ENCODE results near the gene SRGAP3.

Gene SRGAP3

DNA sequence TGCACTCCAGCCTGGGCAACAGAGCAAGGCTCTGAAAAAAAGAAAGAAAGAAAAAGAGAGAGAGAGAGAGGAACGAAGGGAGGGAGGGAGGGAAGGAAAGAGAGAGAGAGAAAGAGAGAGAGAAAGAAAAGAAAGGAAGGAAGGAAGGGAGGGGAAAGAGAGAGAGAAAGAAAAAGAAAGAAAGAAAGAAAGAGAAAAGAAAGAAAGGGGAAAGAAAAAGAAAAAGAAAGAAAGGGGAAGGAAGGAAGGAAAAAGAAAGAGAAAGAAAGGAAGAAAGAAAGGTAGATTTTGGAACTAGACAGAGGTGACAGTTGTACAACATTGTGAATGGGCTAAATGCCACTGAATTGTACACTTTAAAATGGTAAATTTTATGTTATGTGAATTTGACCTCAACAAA is 5.3 kb upstream of the SRGAP3 start:
- no peak for DNase-seq (ENCODE audit: low read depth in 3 of 3, low spot score in 1 of 3)

DNA sequence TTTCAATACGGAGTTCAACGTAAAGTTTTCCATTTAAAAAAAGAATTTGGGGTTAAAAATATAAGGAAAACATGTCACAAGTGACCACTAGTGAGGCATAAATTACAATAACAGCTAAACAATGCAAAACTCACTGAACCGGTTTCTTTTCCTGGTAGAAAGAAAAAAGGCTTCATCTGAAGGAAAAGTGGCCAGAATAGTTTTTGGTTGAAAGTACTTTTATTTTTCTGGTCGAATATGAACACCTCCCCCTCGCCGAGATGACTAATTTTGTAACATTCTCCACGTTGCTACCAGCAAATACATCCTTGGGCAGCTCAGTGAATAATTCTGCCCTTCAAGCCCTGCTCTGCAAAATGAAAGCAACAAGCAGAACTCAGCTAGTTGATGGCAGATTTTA is 3.9 kb upstream of the SRGAP3 start:
- no peak for DNase-seq (ENCODE audit: low read depth in 3 of 3, low spot score in 1 of 3)

DNA sequence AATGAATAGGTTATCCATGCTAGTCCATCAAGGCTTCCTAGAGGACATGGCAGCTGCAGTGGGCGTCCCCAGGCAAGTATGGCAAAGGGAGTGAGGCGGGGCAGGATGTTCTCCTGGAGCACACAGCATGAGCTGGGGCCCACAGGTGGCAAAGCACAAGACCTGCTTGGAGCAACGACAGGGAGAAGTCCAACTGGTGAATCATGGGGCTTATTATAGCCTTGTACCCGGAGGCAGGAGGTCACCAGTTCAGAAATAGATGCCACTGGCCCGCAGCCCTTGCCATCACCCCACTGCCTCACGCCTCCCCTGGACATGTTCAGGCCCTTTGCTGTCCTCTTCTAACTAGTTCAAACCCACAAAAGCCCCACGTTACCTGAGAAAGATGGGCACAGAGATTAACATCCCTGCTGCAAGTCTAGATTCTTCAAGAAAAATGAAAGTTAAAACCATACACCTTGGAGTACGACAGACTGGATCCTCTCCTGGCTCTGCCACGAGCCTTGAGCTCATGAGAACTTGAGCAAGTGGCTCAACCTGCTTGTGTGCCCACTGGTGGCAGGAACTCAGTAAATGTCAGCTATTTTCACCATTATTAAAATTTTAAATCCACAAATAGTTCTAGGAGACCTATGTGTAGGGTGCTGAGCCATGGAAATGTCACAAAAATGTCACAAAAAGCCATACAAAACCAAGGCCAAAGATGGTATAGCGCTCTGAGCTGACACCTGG is 1.8 kb upstream of the SRGAP3 start:
- no peak for DNase-seq (ENCODE audit: low read depth in 3 of 3, low spot score in 1 of 3)

DNA sequence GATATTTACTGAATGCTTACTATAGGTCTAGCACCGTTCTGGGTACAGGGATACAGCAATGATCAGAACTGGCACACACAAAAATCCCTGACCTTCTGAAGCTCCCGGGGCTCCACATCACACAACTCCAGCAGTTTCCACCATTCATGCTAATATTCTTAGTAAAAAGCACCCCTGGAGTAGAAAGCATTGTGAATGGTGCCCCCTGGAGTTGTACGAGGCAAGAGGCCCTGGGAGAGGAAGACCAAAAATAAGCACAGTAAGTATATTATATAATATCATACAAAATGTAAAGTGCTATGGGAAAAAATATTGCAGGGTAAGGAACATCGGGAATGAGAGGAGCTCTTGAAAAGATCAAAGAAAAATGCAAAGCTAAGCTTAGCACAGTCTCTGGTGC is 790 bp upstream of the SRGAP3 start:
- no peak for DNase-seq (ENCODE audit: low read depth in 3 of 3, low spot score in 1 of 3)

DNA sequence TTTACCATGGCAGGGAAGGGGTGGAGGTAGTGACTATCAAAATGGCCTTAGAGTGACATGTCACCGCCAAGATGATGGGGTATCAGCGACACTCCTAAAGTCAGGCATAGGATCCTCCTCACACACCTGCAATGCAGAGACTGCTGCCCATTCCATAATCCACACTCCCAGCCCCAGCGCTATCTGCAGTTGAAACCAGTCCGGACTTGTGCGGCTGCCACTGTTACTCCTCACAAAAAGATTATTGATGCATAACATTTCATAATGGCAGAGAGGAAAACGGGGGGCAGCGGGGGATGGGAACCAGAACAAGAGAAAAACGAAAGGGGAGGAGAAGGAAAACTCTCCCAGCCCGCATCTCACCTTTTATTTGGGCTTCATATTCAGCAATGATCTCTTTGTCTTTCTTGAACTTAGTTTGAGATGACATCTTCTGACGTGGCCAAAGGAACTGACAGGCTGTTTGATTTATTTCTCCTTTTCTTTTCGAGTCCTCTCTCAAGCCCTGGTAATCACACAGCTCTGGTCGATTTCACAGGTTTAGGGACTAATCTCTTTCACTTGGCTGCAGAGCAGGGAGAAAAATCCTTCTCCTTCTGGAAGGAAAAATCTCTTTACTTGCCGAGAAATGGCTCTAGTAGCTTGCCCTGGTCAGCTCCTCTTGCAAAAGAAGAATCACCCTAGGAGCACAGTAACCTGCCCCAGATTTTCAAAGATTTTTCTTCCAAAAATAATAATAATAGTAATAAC is 749 bp downstream of the SRGAP3 start:
- no peak for DNase-seq (ENCODE audit: low read depth in 3 of 3, low spot score in 1 of 3)

DNA sequence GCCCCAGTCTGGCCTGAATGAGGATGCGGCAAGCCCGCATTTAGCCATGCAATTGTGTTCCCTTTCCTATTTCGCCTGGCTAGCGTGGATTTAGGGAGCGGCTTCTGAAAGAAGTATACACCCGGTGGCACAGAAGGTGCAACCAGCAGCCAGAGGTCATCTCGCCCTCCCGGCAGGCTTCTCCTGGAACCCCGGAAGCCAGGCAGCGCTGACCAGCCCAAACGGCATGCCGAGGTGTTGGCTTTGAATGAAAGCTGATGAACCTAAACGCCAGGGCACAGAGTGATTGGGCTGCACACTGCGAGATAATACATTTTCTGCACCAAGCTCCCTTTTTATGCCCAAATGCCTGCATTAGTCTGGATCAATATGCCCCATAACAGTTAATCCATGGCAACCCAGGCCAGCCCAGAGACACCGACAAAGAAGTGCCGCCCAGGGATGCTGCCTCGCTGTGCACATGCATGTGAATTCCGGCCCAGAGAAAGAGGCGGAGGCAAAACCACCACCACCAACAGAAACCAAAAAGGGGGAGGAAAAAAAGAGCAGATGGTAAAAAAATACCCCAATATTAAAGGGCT is 1.4 kb downstream of the SRGAP3 start:
- no peak for DNase-seq (ENCODE audit: low read depth in 3 of 3, low spot score in 1 of 3)

DNA sequence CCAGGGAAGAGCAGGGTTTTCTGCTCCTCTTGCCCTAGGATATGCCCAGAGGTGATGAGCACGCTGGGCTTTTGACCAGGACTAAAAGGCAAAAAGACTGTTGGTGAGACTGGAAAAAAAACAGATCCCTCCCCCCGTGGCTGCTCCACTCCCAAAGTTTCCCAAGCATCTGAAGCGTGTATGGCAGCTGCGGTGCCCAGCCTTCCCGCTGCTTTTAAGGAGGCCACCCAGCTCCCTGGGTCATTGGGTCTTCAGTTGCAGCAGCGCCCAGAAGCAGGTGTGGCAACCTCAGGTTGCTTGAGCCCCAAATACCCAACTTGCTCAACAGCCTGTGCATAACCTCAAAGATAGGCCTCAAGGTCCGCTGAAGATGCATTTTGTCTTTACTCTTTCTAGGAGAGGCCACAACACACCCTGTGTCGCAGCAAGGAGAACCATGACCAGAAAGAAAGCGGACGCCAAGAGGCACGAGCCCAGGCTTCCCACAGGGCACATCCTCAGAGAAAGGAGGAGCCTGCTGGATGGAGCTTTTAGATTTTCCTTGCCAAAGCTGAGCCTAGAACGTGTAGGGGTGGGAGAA is 2.0 kb downstream of the SRGAP3 start:
- DNase-seq (ENCODE audit: low read depth in 3 of 3, low spot score in 1 of 3) = no peak

DNA sequence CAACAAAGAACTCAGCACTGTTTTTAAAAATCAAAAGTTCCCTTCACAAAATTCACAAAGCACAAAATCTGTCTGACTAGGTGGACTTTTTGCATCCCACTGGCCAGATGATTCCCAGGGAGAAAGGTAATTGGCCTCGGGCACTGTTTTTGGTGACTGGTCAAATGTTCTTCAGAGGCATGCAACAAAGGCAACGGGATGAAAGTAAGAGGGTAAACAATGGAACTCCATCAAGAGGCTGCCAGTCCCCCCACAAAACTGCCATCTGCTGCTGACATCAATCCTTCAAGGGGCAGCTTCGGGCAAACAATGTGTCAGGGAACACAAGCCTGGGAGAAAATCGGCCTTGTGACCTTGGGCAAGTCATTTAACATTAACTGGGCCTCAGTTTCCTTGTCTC is 3.3 kb downstream of the SRGAP3 start:
- DNase-seq (ENCODE audit: low read depth in 3 of 3, low spot score in 1 of 3) = no peak

DNA sequence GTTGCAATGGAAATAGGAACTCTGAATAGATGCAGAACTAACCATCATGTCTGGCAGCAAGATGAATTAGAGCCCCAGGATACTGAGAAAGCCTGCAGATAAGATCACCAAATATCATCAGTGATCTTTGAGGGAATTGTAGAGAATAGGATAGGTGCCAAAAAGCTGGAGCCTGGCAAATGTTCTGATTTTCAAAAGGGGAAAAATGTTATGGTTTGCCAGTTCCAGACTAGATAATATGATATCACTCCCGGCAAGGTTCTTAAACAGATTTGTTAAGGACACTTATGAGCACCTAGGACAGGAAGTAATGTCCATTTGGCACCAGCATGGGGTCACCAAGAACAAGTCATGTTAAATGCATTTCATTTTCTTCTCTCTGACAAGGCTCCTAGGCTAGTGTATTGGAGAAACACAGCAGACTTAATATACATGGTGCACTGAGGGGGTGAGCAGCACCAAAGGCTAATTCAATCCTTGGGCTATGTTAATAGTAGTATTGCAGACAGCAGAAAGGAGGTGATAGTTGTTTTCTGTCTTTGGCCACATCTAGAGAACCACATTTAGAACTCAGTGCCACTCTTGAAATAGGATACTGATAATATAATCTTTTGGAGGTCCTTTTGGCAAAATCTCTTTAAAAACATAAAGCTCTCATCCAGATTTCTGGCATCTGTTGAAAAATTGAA is 4.8 kb downstream of the SRGAP3 start:
- no peak for DNase-seq (ENCODE audit: low read depth in 3 of 3, low spot score in 1 of 3)

DNA sequence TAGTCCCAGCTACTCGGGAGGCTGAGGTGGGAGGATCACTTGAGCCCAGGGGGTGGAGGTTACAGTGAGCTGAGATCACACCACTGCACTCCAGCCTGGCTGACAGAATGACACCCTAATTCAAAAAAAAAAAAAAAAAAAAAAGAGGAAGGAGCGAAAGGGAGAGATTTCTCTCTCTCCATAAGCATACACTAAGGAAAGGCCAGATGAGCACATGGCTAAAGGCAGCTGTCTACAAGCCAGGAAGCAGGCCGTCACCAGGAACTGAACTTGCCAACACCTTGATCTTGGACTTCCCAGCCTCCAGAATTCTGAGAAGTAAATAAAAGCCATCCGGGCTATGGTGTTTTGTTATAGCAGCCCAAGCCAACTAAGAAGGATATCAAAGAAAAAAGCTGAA is 7.5 kb downstream of the SRGAP3 start:
- DNase-seq (ENCODE audit: low read depth in 3 of 3, low spot score in 1 of 3) = no peak

DNA sequence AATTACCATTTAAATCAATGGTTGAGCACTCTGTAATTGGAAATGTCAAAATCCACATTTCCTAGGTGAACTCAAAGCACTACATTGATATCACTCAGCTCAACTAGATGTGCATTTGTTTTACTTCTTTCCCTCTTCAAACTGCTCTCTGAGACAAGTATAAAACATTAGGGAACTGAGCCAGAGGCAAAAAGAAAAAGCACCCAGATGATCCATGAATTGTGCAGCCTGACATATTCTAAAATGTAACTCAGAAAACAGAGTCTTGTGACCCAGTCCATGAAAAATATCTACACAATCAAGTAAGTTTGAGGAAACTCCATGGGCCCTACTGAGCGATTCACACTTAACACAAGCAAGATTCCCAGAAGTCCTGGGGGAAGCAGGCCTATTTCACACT is 9.8 kb downstream of the SRGAP3 start:
- no peak for DNase-seq (ENCODE audit: low read depth in 3 of 3, low spot score in 1 of 3)

DNA sequence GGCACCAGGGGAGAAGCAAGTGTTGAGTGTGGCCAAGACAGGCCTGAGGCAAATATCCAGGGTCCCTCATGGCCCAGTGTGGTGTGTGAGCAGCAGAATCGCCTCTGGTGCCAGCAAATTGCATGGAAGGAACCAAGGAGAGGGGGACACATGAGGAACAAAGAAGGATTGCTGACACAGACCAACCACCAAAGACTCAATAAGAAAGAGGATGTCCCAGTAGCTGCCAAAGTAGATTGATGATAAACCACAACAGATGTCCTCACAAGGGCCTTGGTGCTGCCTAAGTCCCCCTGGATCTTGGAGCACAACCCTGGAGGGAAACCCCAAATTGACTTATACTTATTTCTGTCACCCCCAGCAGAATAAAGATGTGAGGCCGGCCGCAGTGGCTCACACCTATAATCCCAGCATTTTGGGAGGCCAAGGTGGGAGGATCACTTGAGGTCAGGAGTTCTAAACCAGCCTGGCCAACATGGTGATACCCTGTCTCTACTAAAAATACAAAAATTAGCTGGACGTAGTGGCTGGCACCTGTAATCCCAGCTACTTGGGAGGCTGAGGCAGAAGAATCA is 10.6 kb downstream of the SRGAP3 start:
- no peak for DNase-seq (ENCODE audit: low read depth in 3 of 3, low spot score in 1 of 3)

DNA sequence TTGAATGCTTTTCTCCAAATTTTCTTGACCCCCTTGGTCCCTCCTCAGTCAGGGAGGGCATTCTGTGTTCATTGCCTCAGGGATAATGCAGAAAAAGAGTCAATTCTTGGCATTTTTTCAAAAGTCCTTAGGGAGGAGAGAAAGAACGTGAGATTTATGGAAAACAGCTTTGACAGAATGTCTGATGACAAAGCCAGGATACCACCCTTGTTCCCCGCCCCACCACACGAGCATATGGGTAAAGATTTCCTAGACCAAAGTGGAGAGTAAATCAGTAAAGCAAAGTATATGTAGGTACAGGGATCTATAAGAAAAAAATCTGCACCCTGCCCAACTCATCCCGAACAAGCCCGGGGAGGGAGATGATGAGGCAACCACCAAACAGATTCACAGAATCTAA is 11.2 kb downstream of the SRGAP3 start:
- no peak for DNase-seq (ENCODE audit: low read depth in 3 of 3, low spot score in 1 of 3)

DNA sequence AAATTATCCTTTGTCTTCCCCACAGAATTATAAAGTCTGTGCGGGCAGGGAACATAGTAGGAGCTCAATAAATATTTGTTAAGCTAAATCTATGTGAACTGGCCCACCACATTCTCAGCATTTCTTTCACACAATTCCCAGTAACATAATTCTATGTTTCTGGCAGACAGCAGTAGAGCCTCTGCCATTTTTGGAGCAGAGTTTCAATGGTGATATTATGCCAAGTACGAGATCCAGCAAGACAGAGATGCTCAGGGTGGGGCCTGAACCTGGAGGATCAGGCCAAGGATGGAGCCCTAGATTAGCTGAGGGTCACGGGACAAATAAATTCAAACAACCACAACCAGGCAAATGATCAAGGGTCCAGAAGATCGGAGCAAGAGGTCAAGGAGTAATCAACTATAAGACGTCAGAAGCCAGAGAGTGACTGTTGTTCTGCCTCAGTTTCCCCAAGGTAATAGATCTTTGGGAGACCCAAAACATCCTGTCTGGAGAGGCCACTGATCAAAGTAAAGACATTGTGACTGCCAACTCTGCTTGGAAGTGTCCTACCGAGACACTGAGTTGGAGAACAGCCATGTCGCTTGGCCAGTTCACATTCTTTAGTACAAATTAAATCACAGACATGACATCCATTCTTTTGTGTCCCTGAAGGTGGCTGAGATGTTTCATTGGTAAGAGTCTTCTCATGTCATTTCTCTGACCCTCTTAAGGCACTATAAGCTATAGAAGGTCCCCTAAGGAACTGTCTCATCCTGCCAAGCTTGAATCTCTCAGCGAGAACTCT is 15.4 kb downstream of the SRGAP3 start:
- DNase-seq (ENCODE audit: low read depth in 3 of 3, low spot score in 1 of 3) = no peak

DNA sequence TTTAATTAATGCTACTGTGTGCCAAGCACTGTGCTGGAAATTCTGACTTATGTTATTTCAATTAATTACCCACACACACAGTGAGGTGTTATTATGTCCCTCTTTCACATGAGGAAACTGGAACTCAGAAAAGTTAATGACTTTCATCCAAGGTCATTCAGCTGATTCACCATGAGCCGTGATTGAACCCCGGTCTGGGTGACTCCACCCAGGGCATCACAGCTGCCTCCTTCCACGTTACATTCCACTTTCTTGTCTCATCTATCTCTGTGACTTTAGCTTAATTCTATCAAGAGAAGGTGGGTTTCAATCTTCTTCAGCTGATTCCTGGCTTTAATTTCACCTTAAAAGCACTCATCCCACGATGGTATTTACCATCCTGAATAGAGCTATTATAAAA is 16.3 kb downstream of the SRGAP3 start:
- DNase-seq (ENCODE audit: low read depth in 3 of 3, low spot score in 1 of 3) = no peak

DNA sequence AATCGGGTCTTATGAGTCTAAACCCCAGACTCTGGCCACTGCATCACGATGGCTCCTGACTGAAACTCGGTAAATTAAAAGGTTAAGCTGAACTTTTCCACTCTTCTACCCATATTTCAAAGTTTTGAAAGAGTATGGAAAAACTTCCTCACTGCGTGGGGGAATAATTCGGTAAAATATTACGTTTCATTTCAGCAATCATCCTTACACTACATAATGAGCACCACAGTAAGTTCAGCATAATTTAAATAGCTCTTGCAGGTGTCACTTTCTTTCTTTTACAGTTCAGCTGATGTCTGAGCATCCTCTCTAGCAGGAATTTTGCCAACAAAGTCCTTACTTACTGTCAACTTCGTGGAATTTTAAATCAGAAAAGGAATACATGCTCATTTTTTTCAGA is 17.5 kb downstream of the SRGAP3 start:
- DNase-seq (ENCODE audit: low read depth in 3 of 3, low spot score in 1 of 3) = no peak

DNA sequence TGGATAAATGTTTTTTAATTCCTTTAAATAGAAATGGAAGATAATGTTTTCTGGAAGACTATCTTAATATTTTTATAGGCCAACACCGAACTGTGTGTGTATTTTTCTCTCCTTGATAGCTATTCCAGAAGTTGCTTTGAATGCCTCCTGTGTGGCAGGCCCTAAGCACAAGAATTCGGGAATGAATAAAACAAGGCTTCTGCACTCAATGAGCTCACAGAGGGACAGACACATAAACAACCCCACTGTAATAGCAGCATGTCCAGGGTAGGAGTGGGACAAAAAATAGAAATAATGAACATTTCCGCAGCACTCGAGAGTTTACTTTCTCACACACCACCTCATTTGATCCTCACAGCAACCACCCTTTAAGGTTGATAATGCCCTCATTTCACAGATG is 18.0 kb downstream of the SRGAP3 start:
- DNase-seq (ENCODE audit: low read depth in 3 of 3, low spot score in 1 of 3) = no peak

DNA sequence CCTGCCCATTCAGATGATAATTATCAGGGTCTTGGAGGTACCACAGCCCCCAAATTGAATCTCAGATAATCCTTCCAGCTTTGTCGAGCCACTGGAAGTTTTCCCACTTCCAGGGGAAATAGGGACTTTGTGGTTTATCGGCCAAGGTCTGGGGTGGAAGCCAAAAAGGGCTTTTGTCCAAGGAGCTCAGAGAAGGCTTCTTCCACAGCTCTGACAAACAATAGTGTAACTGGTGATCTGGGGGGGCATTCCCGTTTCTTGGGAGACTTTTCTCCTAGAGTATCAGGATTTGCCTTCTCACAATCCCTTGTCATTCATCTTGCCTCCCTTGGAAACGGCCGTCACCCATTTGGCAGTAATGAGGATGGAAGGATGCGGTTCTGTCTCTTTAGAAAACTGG is 18.4 kb downstream of the SRGAP3 start:
- DNase-seq (ENCODE audit: low read depth in 3 of 3, low spot score in 1 of 3) = no peak

DNA sequence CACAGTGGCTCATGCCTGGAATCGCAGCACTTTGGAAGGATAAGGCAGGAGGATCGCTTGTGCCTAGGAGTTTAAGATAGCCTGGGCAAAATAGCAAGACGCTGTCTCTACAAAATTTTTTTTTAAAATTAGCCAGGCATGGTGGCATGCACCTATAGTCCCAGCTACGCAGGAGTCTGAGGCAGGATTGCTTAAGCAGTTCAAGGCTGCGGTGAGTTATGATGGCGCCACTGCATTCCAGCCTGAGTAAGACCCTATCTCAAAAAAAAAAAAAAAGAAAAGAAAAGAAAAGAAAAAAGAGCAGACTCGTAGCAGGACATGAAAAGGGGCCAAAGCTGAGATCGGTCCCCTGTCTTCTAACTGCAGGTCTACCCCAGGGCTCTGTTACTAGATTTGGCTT is 18.9 kb downstream of the SRGAP3 start:
- DNase-seq (ENCODE audit: low read depth in 3 of 3, low spot score in 1 of 3) = no peak

DNA sequence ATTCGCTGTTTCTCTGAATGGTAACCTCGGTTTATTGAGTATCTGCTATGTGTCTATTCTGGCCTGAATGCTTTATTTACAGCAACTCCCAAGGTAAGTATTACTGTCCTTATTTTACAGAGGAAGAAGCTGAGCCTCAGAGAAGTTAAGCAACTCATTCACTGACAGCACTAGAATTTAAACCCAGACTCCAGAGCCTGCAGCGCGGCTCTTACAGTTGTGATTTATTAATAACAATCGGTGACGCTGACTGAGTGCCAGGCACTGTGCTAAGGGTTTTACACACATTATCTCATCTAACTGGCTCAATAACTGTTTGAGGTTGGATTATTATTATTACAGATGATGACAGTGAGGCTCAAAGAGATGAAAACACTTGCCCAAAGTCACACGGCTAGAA is 19.6 kb downstream of the SRGAP3 start:
- no peak for DNase-seq (ENCODE audit: low read depth in 3 of 3, low spot score in 1 of 3)

DNA sequence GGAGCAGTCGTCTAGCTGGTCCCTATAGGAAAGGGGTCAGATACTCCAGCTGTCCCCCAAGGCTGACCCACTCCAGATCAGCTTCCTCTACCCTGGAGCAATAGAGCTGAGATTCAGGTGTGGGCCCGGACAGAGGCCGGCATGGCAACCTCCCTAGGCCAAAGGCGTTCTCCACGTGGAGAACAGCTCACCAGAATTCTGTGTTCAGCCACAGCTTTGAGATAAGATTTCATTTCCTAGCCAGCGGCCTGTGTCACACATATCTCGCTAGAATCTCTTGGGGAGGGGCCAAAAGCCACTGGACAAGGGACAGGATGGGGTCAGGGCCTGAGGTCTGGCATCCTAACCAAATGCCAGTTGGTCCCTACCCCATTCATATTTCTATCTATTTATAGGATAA is 20.1 kb downstream of the SRGAP3 start:
- no peak for DNase-seq (ENCODE audit: low read depth in 3 of 3, low spot score in 1 of 3)

Measured in stimulated activated CD4-positive, alpha-beta T cell treated with anti-CD3 and anti-CD28 coated beads, TNF-alpha, amount 100 ng/mL, for 1 hour (primary cell).